ENCODE results near the gene CNTN2. TPM values are rescaled to one million over a fixed set of nuclear protein-coding genes. Genes with fewer than 3 reads are reported as not detected.

Gene CNTN2
- not detected in 2 replicates for total RNA-seq

GRCh38 chr1:205042911-205043806, at the start of gene CNTN2:
Gene CNTN2 (plus strand): TSS chr1:205043212. CDS start chr1:205053186, 9,974 bp downstream.

GRCh38 chr1:205084360-205084759, 41.3 kb downstream of the CNTN2 start, which contains the start of gene TMEM81:
Gene TMEM81 (minus strand): TSS chr1:205084460. CDS start chr1:205084320, 140 bp downstream.

GRCh38 chr1:205121660-205122488, 78.9 kb downstream of the CNTN2 start, which contains the start of gene RBBP5:
Gene RBBP5 (minus strand): TSS chr1:205121978. CDS start chr1:205121873, 105 bp downstream.

Other genes with a start within 250 kb of the CNTN2 start
- 0.34 and 1.1 TPM in 2 replicates for gene NFASC, start 172.3 kb upstream of the CNTN2 start, total RNA-seq
- gene TMEM81, start 41.2 kb downstream of the CNTN2 start, total RNA-seq: 2.1 and 3.0 TPM in 2 replicates
- 27.5 and 28.0 TPM in 2 replicates for gene RBBP5, start 78.8 kb downstream of the CNTN2 start, total RNA-seq
- gene DSTYK, start 168.5 kb downstream of the CNTN2 start, total RNA-seq: 17.1 and 21.4 TPM in 2 replicates
- gene TMCC2, start 184.7 kb downstream of the CNTN2 start, total RNA-seq: 0.34 and 8.5 TPM in 2 replicates